Measurements from ENCODE around the gene SOAT2.
"Not testable (repeated sequence)": the region's sequence is repeated elsewhere in the genome, so short reads cannot be mapped to it uniquely, and the experiment has no call there.

Gene SOAT2

GRCh38 chr12:53101931-53102781 lies 1.1 kb upstream of the SOAT2 start:
- no peak for DNase-seq (ENCODE audit: low read depth, low spot score)

DNA sequence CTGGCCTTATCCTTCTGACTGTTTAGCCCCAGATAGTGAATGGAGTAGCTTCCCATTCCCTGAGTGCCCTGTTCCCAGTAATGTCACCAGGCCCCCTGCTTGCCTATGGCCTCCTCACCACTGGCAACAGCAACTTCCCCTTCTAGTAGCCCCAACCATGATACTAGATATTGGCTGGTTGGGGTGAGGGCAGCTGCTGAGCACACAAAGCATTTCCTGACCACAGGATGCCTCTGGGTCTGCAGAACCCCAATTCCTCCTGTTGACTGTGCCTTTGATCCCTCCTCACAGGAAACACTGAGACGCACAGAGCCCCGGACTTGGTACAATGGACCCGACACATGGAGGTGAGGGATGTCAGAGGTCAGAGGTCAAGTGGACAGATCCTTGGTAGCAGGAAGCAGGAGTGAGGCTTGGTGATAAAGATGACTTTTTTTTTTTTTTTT lies 597 bp downstream of the SOAT2 start:
- DNase-seq (ENCODE audit: low read depth, low spot score) = no peak

- no peak for DNase-seq (ENCODE audit: low read depth, low spot score)
Observed at GRCh38 chr12:53105256-53105655, 2.0 kb downstream of the SOAT2 start.

DNA sequence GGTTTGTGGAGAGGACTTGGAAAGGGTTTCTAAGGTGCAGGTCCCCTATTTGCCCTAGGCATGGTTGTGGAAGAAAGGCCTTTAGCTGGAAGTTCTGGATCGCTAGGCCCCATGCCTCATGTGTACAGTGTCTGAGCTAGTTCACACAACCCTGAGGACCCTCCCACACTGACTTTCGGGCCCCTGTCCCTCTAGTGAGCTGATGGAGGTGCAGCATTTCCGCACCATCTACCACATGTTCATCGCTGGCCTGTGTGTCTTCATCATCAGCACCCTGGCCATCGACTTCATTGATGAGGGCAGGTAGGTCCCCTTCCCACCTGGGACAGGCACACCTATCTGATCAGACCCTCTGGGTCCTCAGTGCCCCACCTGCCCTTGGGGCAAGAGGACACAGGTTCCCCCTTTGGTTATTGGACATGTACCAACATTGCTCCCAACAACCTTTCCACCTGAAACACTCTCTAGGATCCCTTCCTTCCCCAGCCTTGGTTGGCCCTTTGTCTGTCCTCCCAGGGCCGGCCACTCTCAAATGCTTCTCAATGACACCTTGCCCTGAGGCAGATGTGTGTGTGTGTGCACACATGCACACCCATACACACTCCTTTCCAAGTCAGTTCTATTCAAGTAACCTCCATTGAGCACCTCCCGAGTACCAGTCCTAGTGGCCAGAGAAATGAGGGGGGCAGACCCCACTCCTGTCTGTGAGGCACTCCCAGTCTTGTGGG lies 2.6 kb downstream of the SOAT2 start:
- no peak for DNase-seq (ENCODE audit: low read depth, low spot score)

- no peak for DNase-seq (ENCODE audit: low read depth, low spot score)
Observed at GRCh38 chr12:53107122-53107521, 3.8 kb downstream of the SOAT2 start.

- DNase-seq (ENCODE audit: low read depth, low spot score) = not testable (repeated sequence)
Observed at GRCh38 chr12:53112431-53112830, 9.1 kb downstream of the SOAT2 start.

DNA sequence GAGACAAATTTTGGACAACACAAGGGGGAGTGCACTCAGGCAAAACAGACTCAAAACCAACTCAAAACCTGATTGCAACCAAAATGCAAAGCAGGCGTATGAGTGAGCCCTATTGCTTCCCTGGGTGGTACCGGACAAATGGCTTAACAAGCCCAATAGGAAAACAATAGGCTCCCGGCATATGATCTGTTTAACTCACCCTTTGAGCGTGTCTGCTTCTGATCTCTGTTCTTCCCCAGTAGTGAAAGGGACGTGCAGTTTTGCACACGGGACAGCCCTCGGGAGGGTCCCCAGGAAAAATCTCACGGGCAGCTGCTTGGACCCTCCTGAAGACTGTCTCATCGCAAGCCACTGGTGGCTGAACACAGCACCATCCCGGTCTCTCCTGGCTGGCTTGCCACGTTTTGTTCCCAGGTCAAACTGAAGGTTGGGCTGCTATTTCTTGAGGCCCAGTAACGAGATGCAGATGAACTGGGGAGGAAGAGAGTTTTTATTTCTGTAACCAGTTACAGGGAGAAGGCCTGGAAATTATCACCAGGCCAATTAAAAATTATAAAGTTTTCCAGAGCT lies 9.9 kb downstream of the SOAT2 start:
- DNase-seq (ENCODE audit: low read depth, low spot score) = no peak

- no peak for DNase-seq (ENCODE audit: low read depth, low spot score)
Observed at GRCh38 chr12:53113951-53114350, 10.7 kb downstream of the SOAT2 start.

DNA sequence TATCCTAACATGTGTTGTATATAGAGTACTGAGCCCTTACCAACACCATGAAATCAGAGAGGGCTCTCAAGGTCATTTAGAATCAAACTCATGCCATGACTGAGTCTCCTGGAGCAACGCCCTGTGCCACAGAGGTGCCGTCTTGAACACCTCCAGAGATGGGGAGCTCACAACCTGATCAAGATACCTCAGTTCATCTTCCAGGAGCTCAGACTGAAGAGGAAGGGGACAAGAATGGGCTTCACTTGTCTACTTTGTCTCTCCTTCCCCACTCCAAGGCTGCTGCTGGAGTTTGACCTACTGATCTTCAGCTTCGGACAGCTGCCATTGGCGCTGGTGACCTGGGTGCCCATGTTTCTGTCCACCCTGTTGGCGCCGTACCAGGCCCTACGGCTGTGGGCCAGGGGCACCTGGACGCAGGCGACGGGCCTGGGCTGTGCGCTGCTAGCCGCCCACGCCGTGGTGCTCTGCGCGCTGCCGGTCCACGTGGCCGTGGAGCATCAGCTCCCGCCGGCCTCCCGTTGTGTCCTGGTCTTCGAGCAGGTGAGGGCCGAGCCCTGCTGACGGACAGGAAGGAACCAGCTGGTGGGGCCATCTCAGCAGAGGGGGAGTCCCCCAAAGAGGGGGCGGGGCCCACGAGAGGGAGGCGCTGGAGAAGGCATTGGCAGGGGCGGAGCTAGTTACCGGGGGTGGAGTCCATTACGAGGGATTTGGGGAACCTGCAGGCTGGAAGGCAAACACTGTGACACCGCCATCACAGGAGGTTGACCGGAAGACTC lies 12.0 kb downstream of the SOAT2 start:
- no peak for DNase-seq (ENCODE audit: low read depth, low spot score)

- DNase-seq (ENCODE audit: low read depth, low spot score) = no peak
Observed at GRCh38 chr12:53115891-53116648, 12.8 kb downstream of the SOAT2 start.

- no peak for DNase-seq (ENCODE audit: low read depth, low spot score)
Observed at GRCh38 chr12:53118751-53119300, 15.5 kb downstream of the SOAT2 start.

DNA sequence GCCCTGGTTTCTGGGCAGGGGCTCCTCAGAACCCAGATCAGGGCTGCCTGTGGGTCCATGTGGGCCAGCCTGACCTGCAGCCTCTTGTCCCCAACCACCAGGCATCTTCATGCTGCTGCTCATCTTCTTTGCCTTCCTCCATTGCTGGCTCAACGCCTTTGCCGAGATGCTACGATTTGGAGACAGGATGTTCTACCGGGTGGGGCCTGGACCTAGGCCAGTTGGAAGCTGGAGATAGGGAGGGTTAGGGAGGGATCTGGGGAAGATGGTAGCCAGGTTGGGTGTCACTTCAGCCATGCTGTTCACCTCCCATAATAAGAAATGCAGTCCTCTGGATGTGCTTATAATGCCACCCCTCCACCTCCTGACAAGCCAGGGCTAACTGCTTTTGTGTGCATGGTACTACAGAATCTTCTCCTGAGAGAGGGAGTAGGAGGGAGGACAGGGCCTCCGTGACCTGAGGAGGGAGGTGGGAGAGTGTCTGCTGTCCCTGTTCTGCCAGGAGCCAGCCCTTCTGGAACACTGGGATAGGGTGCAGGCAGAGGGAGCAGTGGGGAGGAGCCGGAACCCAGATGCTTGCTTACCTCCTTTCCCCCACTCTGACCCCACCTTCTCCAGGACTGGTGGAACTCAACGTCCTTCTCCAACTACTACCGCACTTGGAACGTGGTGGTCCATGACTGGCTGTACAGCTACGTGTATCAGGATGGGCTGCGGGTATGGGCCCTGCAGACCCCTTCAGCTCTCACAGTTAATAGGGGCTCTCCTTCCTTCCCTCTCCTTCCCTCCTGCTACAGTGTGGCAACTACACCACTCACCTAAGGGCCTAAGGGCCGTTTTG lies 17.6 kb downstream of the SOAT2 start:
- no peak for DNase-seq (ENCODE audit: low read depth, low spot score)

- DNase-seq (ENCODE audit: low read depth, low spot score) = no peak
Observed at GRCh38 chr12:53122961-53123468, 19.7 kb downstream of the SOAT2 start.

DNA sequence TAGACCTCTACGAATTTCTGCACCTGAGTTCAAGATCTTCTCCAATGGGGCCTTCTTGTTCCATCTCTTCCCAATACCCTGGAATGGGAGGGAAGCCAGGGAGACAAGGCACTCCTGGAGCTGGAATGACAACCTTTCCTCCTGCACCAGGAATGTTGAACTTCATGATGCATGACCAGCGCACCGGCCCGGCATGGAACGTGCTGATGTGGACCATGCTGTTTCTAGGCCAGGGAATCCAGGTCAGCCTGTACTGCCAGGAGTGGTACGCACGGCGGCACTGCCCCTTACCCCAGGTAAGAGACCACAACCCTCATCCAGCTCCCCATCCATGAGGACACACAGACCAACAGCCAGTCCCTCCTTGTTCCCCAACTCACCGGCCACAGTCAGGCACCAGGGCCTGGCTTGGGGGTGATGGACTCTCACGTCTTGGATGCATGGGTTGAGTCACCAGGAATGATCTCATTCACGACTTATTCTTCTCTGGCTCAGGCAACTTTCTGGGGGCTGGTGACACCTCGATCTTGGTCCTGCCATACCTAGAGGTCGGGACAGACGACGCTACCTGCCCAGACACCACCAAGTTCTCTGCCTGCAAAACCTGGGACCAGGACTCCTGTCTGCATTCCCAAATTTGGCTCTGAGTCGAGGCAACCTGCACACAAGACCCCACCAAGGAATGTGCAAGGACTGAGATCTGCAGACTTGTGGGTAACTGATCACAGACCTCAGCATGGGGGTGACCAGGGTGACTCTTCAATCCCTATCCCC lies 20.5 kb downstream of the SOAT2 start:
- no peak for DNase-seq (ENCODE audit: low read depth, low spot score)

GRCh38 chr12:53124352-53124723 lies 21.1 kb downstream of the SOAT2 start:
- no peak for DNase-seq (ENCODE audit: low read depth, low spot score)

- no peak for DNase-seq (ENCODE audit: low read depth, low spot score)
Observed at GRCh38 chr12:53127169-53127568, 23.9 kb downstream of the SOAT2 start.

GRCh38 chr12:53128780-53129569 lies 25.7 kb downstream of the SOAT2 start:
- DNase-seq (ENCODE audit: low read depth, low spot score) = no peak

- no peak for DNase-seq (ENCODE audit: low read depth, low spot score)
Observed at GRCh38 chr12:53131844-53132243, 28.6 kb downstream of the SOAT2 start.

All from smooth muscle cell of the brain vasculature (primary cell).